K562 (cell line): ENCODE data around the gene GNAI1. TPM values are rescaled to one million over a fixed set of nuclear protein-coding genes. Genes with fewer than 3 reads are reported as not detected.

ENCODE experiments used
- ATAC-seq: fragments of 200-7000 bp; cut with Tn5 transposase; 3 replicates; pipeline ENCODE4 v1.9.1; 2020; ENCODE audit warnings: moderate library complexity
- BruUV-seq: library from RNA; stranded (reverse); fragments of 400-500 nt; replicated peaks from 2 replicates; lab custom pipeline; 2021; lab: Mats Ljungman, UMichigan
- CTCF ChIA-PET: fragments of 300-600 bp; formaldehyde crosslinking; extraction: SDS; loops from one replicate; lab custom pipeline; 2021; ENCODE audit warnings: low intra/inter-chr PET ratio; lab: Yijun Ruan, JAX
- POLR2A ChIA-PET: fragments of 300-600, 350-650 bp; sonication (Branson Sonifier 250); formaldehyde crosslinking; extraction: SDS; loops from one replicate; lab custom pipeline; 2021; ENCODE audit warnings: antibody characterized with exemption, inconsistent platforms; lab: Yijun Ruan, JAX
- DNase-seq, 4 experiments: peaks; one replicate each; pipeline versions ENCODE4 v3.0.0 to v3.0.0-alpha.2; 2011 to 2018; ENCODE audit warnings: low spot score in 3 of 4, mixed read lengths in 3 of 4; ENCODE audit errors: extremely low read depth in 1 of 4
- FAIRE-seq: peaks from 2 replicates; lab custom pipeline; 2011; peaks lifted over from hg19 to GRCh38; lab: Jason Lieb, UNC
- H2AFZ ChIP-seq: 2 replicates; pipeline ENCODE4 v1.6.0; 2011; ENCODE audit warnings: low read depth, low read length, control low read depth, inconsistent platforms
- H3K27ac ChIP-seq: fragments of 200-600 bp; 3 replicates; pipeline ENCODE4 v1.8.0; 2011; ENCODE audit warnings: low read depth, mild to moderate bottlenecking, control low read depth, inconsistent platforms, low read length, moderate library complexity, mixed read lengths; ENCODE audit errors: extremely low read depth
- H3K27me3 ChIP-seq, 2 experiments: fragments of 300-600 bp in 1 of 2; 2 replicates in 1 of 2; 3 replicates in 1 of 2; pipeline versions ENCODE4 v1.6.0 to v1.8.0; 2011; ENCODE audit warnings: inconsistent platforms in 2 of 2, low read length in 2 of 2, mild to moderate bottlenecking in 1 of 2, mixed read lengths in 1 of 2, moderate library complexity in 1 of 2; ENCODE audit not compliant: control insufficient read depth in 2 of 2, insufficient read depth in 2 of 2
- H3K36me3 ChIP-seq: fragments of 300-600 bp; 3 replicates; pipeline ENCODE4 v1.8.0; 2011; ENCODE audit warnings: mild to moderate bottlenecking, low read length, inconsistent platforms; ENCODE audit not compliant: control insufficient read depth, insufficient read depth
- H3K4me1 ChIP-seq, 2 experiments: fragments of 200-600 bp in 1 of 2; replicated peaks in 1 of 2; 2 replicates in 1 of 2; 3 replicates in 1 of 2; pipeline versions ENCODE4 v1.5.1 to v1.8.0; 2011; ENCODE audit warnings: inconsistent platforms in 2 of 2, low read length in 2 of 2, mild to moderate bottlenecking in 1 of 2, mixed read lengths in 1 of 2, moderate library complexity in 1 of 2; ENCODE audit not compliant: control insufficient read depth in 2 of 2, insufficient read depth in 2 of 2
- H3K4me2 ChIP-seq: 2 replicates; pipeline ENCODE4 v1.6.1; 2011; ENCODE audit warnings: low read length, control low read depth, inconsistent platforms, mixed read lengths; ENCODE audit not compliant: insufficient read depth
- H3K4me3 ChIP-seq: fragments of 200-600 bp; sonication (generic), shearing (Covaris generic); 2 replicates; pipeline ENCODE4 v1.5.1; 2016; ENCODE audit warnings: control low read depth, inconsistent platforms
- H3K79me2 ChIP-seq: fragments of 200-600 bp; 3 replicates; pipeline ENCODE4 v1.8.0; 2011; ENCODE audit warnings: low read length, inconsistent platforms; ENCODE audit not compliant: control insufficient read depth, insufficient read depth
- H3K9ac ChIP-seq, 2 experiments: 2 replicates each; pipeline versions ENCODE4 v1.6.0 to v1.6.1; 2011; ENCODE audit warnings: low read depth in 2 of 2, low read length in 2 of 2, control low read depth in 1 of 2, inconsistent platforms in 1 of 2, mild to moderate bottlenecking in 1 of 2, mixed read lengths in 1 of 2; ENCODE audit not compliant: insufficient read depth in 1 of 2
- H3K9me1 ChIP-seq: one replicate; pipeline ENCODE4 v1.6.0; 2011; ENCODE audit warnings: inconsistent platforms, mild to moderate bottlenecking, low read length, moderate library complexity; ENCODE audit not compliant: control insufficient read depth, insufficient read depth
- H3K9me3 ChIP-seq: replicated peaks from 2 replicates; pipeline ENCODE4 v1.5.1; 2011; ENCODE audit warnings: low read depth, low read length, inconsistent platforms; ENCODE audit not compliant: control insufficient read depth, insufficient read depth
- H4K20me1 ChIP-seq: replicated peaks from 2 replicates; pipeline ENCODE4 v1.6.1; 2011; ENCODE audit warnings: low read length, inconsistent platforms, mixed read lengths; ENCODE audit not compliant: control insufficient read depth, insufficient read depth
- BCOR ChIP-seq: fragments of 450-650 bp; IDR thresholded peaks from 2 replicates; pipeline ENCODE4 v1.6.1; 2016
- CREBBP ChIP-seq: IDR thresholded peaks from one replicate; pipeline ENCODE4 v1.6.1; 2012; ENCODE audit warnings: low read depth, mild to moderate bottlenecking, control low read depth, inconsistent platforms, low read length
- HCFC1 ChIP-seq: IDR thresholded peaks from 2 replicates; pipeline ENCODE4 v1.6.1; 2012; ENCODE audit warnings: low read depth, low read length, improper control_type of control experiment
- RUNX1 ChIP-seq: sonication (generic); IDR thresholded peaks from 2 replicates; pipeline ENCODE4 v1.6.1; 2016; ENCODE audit warnings: antibody characterized with exemption, low read depth
- U2AF1 ChIP-seq: fragments of 200-400 bp; formaldehyde crosslinking; optimal IDR thresholded peaks from 2 replicates; pipeline ENCODE3; 2017; ENCODE audit warnings: mild to moderate bottlenecking, low read depth, low read length, moderate library complexity
- ZBTB33 ChIP-seq: sonication (generic); formaldehyde crosslinking; IDR thresholded peaks from 2 replicates; pipeline ENCODE4 v1.8.1; 2023; ENCODE audit warnings: mild to moderate bottlenecking, missing genetic modification reagents
- ZBTB5 ChIP-seq: fragments of 450-650 bp; IDR thresholded peaks from 2 replicates; pipeline ENCODE4 v1.6.1; 2017; ENCODE audit warnings: antibody characterized with exemption
- ZNF121 ChIP-seq: sonication (generic); formaldehyde crosslinking; conservative IDR thresholded peaks from 2 replicates; pipeline ENCODE4 v1.8.0; 2022; ENCODE audit warnings: missing genetic modification reagents
- WGBS: fragments of 100-300 bp; shearing (Covaris generic); methylation state at CpG from one replicate; pipeline ENCODE4 v1.1.6; 2016; ENCODE audit warnings: low coverage, mixed read lengths; ENCODE audit not compliant: insufficient coverage; ENCODE audit errors: missing lambda C conversion rate; 5-methylcytosine and 5-hydroxymethylcytosine counted together
- in situ Hi-C: fragments of 300-500 bp; cut with MboI; formaldehyde crosslinking; loops from 4 replicates; pipeline ENCODE4 v1.15.0; 2018; ENCODE audit warnings: inconsistent platforms, mixed read lengths
- intact Hi-C: fragments of 100-400 bp; cut with micrococcal nuclease; formaldehyde crosslinking; loops from 2 replicates; pipeline ENCODE4 v1.14.2; 2022
- polyA plus RNA-seq, 8 experiments: library from polyadenylated mRNA; depleted of rRNA in 4 of 8; stranded (reverse) in 5 of 8; unstranded in 3 of 8; fragments of >200 nt; fragmentation: Nextera tagmentation in 2 of 8; fragmentation: Illumina TruSeq in 1 of 8; extraction: Ambion mirVana in 2 of 8; extraction: Trizol in 1 of 8; gene quantifications; 2 replicates each; pipeline versions ENCODE4 v1.2.1 to v1.2.3, GENCODE V29; 2011 to 2014; ENCODE audit warnings: inconsistent platforms in 1 of 8, missing spikeins in 1 of 8
- total RNA-seq, 7 experiments: library from RNA; depleted of rRNA in 6 of 7; stranded (reverse); fragments of >200 nt in 6 of 7; fragmentation: Illumina TruSeq in 2 of 7; extraction: Trizol in 2 of 7; gene quantifications; 2 replicates each; pipeline versions ENCODE4 v1.2.1 to v1.2.3, GENCODE V29; 2011 to 2021; ENCODE audit warnings: low replicate concordance in 1 of 7

Gene GNAI1
- total and polyA plus RNA-seq, 9 of the 15 experiments (the other 6 are each of a cell fraction or from before 2014, with no cell fraction given): 0.03 to 0.13 (median 0.08) TPM; not detected in 6

GRCh38 chr7:80107278-80107677 lies 27.4 kb upstream of the GNAI1 start:
- TF ChIP-seq CREBBP (no peak), ZBTB33 (CRISPR knock-in tag) (no peak), ZNF121 (CRISPR knock-in tag) (no peak), U2AF1 (no peak), ZBTB5 (no peak), HCFC1 (no peak), BCOR (no peak), RUNX1 (no peak)
- TF ChIP-seq, all 486 proteins: peak for 0
- ChIA-PET CTCF (no interaction called here), POLR2A (no interaction called here)
- no peak overlapping the region for H3K9ac ChIP-seq
- FAIRE-seq (no peak), ATAC-seq (no peak), DNase-seq (no peak)
- no peak overlapping the region for H3K4me3 ChIP-seq
- no peaks in the 10 kb centered on the region for H3K9me3 ChIP-seq
- intact Hi-C loops (no loop called here), in situ Hi-C loops (no loop called here)
- H3K4me2 ChIP-seq: no peak overlapping the region
- H4K20me1 ChIP-seq: no peaks in the 10 kb centered on the region
- no peak overlapping the region for H2AFZ ChIP-seq
- H3K27ac ChIP-seq: no peak overlapping the region
- H3K9me1 ChIP-seq: no peaks in the 10 kb centered on the region
- no peaks in the 10 kb centered on the region for H3K27me3 ChIP-seq
- H3K79me2 ChIP-seq: no peaks in the 10 kb centered on the region
- no peaks in the 10 kb centered on the region for H3K4me1 ChIP-seq
- H3K36me3 ChIP-seq: no peaks in the 10 kb centered on the region
- no TSS peak for BruUV-seq
- 0% methylated on average over 1 of the region's 1 CpG for WGBS
